ENCODE results near the gene HPCAL1. TPM values are rescaled to one million over a fixed set of nuclear protein-coding genes. Genes with fewer than 3 reads are reported as not detected.

The HPCAL1 gene
- total and polyA plus RNA-seq, 2 of the 4 experiments (the other 2 are of a cell fraction): 8.2 to 33.7 TPM

DNA sequence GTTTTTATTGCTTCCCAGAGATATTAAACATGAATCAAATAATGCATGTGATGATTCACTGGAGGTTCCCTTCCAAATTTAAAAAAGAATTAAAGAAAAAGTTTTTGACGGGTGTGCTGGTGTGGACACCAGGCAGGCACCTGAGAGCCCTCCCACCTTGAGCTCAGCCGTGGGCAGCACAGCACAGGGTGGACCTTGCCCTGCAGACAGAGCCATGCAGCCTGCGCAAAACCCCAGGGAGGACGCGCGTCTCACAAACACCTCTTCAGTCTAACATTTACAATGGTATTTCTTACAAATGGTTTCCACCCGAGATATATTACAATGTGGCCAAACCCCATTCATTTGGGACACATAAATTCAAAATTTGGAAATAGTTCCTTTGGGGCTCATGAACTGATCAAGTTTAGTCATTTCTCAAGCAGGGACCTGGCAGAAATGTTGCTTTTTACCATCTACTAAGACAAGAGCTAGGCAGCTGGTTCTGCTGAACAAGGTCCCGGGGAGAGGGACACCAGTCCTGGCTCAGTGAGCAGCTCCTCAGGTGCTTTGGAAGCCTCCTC, 100.0 kb downstream of the HPCAL1 start:
- intact Hi-C loops (cut with micrococcal nuclease): loop anchor here (10.0 kb wide), 1 partner anchor 328 kb away; no protein-coding TSS in a partner anchor
- H3K4me3 ChIP-seq (ENCODE audit: insufficient read depth, low read depth, low read length): no peak overlapping the region
- H2AFZ ChIP-seq (replicated peaks; ENCODE audit: low read length, poor library complexity): no peak overlapping the region
- peaks cover 0 to 11% of the 10 kb centered on the region in 2 experiments; a peak in 2 of 4 replicates for H3K79me1 ChIP-seq (ENCODE audit: low read depth in 1 of 2, low read length in 2 of 2)
- ATAC-seq (ENCODE audit: low read depth): no peak
- WGBS, 2 experiments (ENCODE audit: extremely low coverage in 2 of 2, insufficient read length in 1 of 2): 83% methylated on average over 2 of the region's 8 CpGs; no CpG with 5 or more reads in 1 of the 2 experiments
- no peak overlapping the region for H3K27ac ChIP-seq (ENCODE audit: insufficient read depth, low read length)
- ChIA-PET POLR2A (ENCODE audit: unreplicated experiment) (interaction anchor here (0.6 kb wide), 1 partner anchor 17 kb away, joined by 3 read pairs; no protein-coding TSS in a partner anchor), CTCF (no interaction called here)
- H2BK15ac ChIP-seq (ENCODE audit: low read depth, low read length): no peak overlapping the region
- H2AK9ac ChIP-seq (replicated peaks; ENCODE audit: low read depth, low read length, poor library complexity): no peak overlapping the region
- peaks cover 16% of the 10 kb centered on the region for H3K9me1 ChIP-seq (ENCODE audit: insufficient read depth, low read length)
- H3K27me3 ChIP-seq (ENCODE audit: control insufficient read depth, insufficient read depth, low read length): no peaks in the 10 kb centered on the region
- no peaks in the 10 kb centered on the region for H3K9me3 ChIP-seq (ENCODE audit: control insufficient read depth, insufficient read depth, low read length)
- no peak overlapping the region for H2AK5ac ChIP-seq (ENCODE audit: low read depth, low read length)
- no peak overlapping the region for H3K14ac ChIP-seq (replicated peaks; ENCODE audit: low read depth, low read length)
- H3K9ac ChIP-seq (ENCODE audit: low read depth, low read length): no peak overlapping the region
- peaks cover 3% of the 10 kb centered on the region; the same call in 1 of the 2 replicates for H3K36me3 ChIP-seq (ENCODE audit: control insufficient read depth, insufficient read depth, low read length)
- H3K4me1 ChIP-seq (ENCODE audit: control insufficient read depth, insufficient read depth, low read length): peaks cover 18% of the 10 kb centered on the region
- in situ Hi-C loops (cut with MboI; ENCODE audit: low sequenced_read_pairs): loop anchor here (10.0 kb wide), 1 partner anchor 258 kb away; no protein-coding TSS in a partner anchor
- BruUV-seq (replicated peaks): no TSS peak
- no peak overlapping the region for H3K4me2 ChIP-seq (ENCODE audit: low read depth, low read length)
- no peak overlapping the region for H2BK20ac ChIP-seq (ENCODE audit: low read depth, low read length)
- dilution Hi-C loops (cut with HindIII; ENCODE audit: low sequenced_read_pairs, unreplicated experiment): no loop called here
- peaks cover 7% of the 10 kb centered on the region for H4K20me1 ChIP-seq (ENCODE audit: insufficient read depth, low read length)
- no peak overlapping the region for H3K4ac ChIP-seq (ENCODE audit: low read depth, low read length)
- H4K5ac ChIP-seq (ENCODE audit: low read depth, low read length): no peak overlapping the region
- no peak overlapping the region for H4K91ac ChIP-seq (ENCODE audit: insufficient read depth, low read depth, low read length)
- H2BK5ac ChIP-seq (ENCODE audit: low read depth, low read length, poor library complexity, severe bottlenecking): no peak overlapping the region
- no peak overlapping the region for H3K23ac ChIP-seq (ENCODE audit: low read depth, low read length)
- TF ChIP-seq MAZ (IDR thresholded peaks at IDR 0.05; ENCODE audit: borderline replicate concordance, low read depth, low read length) (no peak), RCOR1 (IDR thresholded peaks at IDR 0.05; ENCODE audit: insufficient replicate concordance, low read length) (no peak), MAFK (IDR thresholded peaks at IDR 0.05; ENCODE audit: low read depth, low read length) (no peak), NFE2L2 (IDR thresholded peaks at IDR 0.05; ENCODE audit: low read depth, low read length) (no peak), RFX5 (IDR thresholded peaks at IDR 0.05; ENCODE audit: low read depth, low read length) (no peak), BHLHE40 (IDR thresholded peaks at IDR 0.05; ENCODE audit: low read depth, low read length) (no peak), FOS (IDR thresholded peaks at IDR 0.05; ENCODE audit: low read depth, low read length) (no peak)
- TF ChIP-seq, protein P1, sequence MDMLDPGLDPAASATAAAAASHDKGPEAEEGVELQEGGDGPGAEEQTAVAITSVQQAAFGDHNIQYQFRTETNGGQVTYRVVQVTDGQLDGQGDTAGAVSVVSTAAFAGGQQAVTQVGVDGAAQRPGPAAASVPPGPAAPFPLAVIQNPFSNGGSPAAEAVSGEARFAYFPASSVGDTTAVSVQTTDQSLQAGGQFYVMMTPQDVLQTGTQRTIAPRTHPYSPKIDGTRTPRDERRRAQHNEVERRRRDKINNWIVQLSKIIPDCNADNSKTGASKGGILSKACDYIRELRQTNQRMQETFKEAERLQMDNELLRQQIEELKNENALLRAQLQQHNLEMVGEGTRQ (IDR thresholded peaks at IDR 0.05; ENCODE audit: low read depth, low read length): no peak
- DNase-seq: no peak
- H4K8ac ChIP-seq (ENCODE audit: low read depth in 2 of 2, low read length in 2 of 2): no peak overlapping the region
- H3K18ac ChIP-seq (ENCODE audit: low read depth, low read length): no peak overlapping the region
- H3K56ac ChIP-seq (ENCODE audit: extremely low read depth, insufficient read depth, low read length): no peak overlapping the region
- H2BK120ac ChIP-seq (ENCODE audit: low read depth, low read length): no peak overlapping the region
